Measurements from ENCODE around the gene ZNF99.
"Not testable (repeated sequence)": the region's sequence is repeated elsewhere in the genome, so short reads cannot be mapped to it uniquely, and the experiment has no call there.

- TF ChIP-seq MAFK (IDR thresholded peaks at IDR 0.05; ENCODE audit: low read depth, low read length); RAD21 (IDR thresholded peaks at IDR 0.05 in 1 of 2, conservative IDR thresholded peaks at IDR 0.05 in 1 of 2; ENCODE audit: low read depth in 2 of 2, low read length in 2 of 2); POLR2A (IDR thresholded peaks at IDR 0.05; ENCODE audit: control extremely low read depth in 1 of 2, low read depth in 2 of 2, low read length in 2 of 2); CTCF (IDR thresholded peaks at IDR 0.05; ENCODE audit: control extremely low read depth in 1 of 3, insufficient read depth in 1 of 3, low read depth in 1 of 3, low read length in 3 of 3); EZH2 (IDR thresholded peaks at IDR 0.05; ENCODE audit: low read depth, low read length, severe bottlenecking); SIN3A (conservative IDR thresholded peaks at IDR 0.05 in 1 of 2, IDR thresholded peaks at IDR 0.05 in 1 of 2; ENCODE audit: low read depth in 1 of 2, low read length in 2 of 2); SRF (IDR thresholded peaks at IDR 0.05; ENCODE audit: low read depth, low read length); GTF2F1 (IDR thresholded peaks at IDR 0.05; ENCODE audit: borderline replicate concordance, low read depth, low read length); POLR2AphosphoS5 (IDR thresholded peaks at IDR 0.05; ENCODE audit: low read depth, low read length); MAX (IDR thresholded peaks at IDR 0.05); TAF1 (IDR thresholded peaks at IDR 0.05; ENCODE audit: low read depth, low read length); CEBPB (IDR thresholded peaks at IDR 0.05; ENCODE audit: low read depth, low read length); EP300 (IDR thresholded peaks at IDR 0.05; ENCODE audit: borderline replicate concordance in 1 of 2, low read depth in 2 of 2, low read length in 2 of 2): not testable (repeated sequence)
Observed at GRCh38 chr19:22792863-22793262, 8.9 kb upstream of the ZNF99 start.

Measured in H1 (cell line).